HepG2 (cell line): ENCODE data around the gene GNAI2. TPM values are rescaled to one million over a fixed set of nuclear protein-coding genes. Genes with fewer than 3 reads are reported as not detected.

Experiments
- ATAC-seq: fragments of 200-7000 bp; cut with Tn5 transposase; 3 replicates; pipeline ENCODE4 v1.9.1; 2020; ENCODE audit warnings: mild to moderate bottlenecking, moderate library complexity
- BruUV-seq: library from RNA; stranded (reverse); fragments of 400-500 nt; replicated peaks from 2 replicates; lab custom pipeline; 2021; lab: Mats Ljungman, UMichigan
- CTCF ChIA-PET: fragments of 300-600 bp; formaldehyde crosslinking; extraction: SDS; loops from one replicate; lab custom pipeline; 2021; ENCODE audit warnings: low total read pairs, inconsistent platforms, low intra/inter-chr PET ratio; lab: Yijun Ruan, JAX
- POLR2A ChIA-PET: fragments of 350-600 bp; sonication (Branson Sonifier 250); formaldehyde crosslinking; loops from one replicate; lab custom pipeline; 2020; ENCODE audit warnings: antibody characterized with exemption, inconsistent platforms; lab: Yijun Ruan, JAX
- DNase-seq: peaks from one replicate; pipeline ENCODE4 v3.0.0-alpha.2; 2015; ENCODE audit warnings: low spot score
- FAIRE-seq: peaks from 3 replicates; lab custom pipeline; 2011; peaks lifted over from hg19 to GRCh38; lab: Jason Lieb, UNC
- H2AFZ ChIP-seq: one replicate; pipeline ENCODE4 v1.6.1; 2011; ENCODE audit warnings: low read length, inconsistent platforms
- H3K27ac ChIP-seq: fragments of 300-600 bp; 3 replicates; pipeline ENCODE4 v1.8.0; 2011; ENCODE audit warnings: mixed run types, mild to moderate bottlenecking, mixed read lengths, low read length, inconsistent platforms; ENCODE audit not compliant: insufficient read depth; ENCODE audit errors: extremely low read length
- H3K27me3 ChIP-seq, 2 experiments: fragments of 200-600 bp in 1 of 2; 2 replicates in 1 of 2; 3 replicates in 1 of 2; pipeline versions ENCODE4 v1.6.0 to v1.8.0; 2011; ENCODE audit warnings: low read length in 2 of 2, mild to moderate bottlenecking in 2 of 2, moderate library complexity in 2 of 2, inconsistent platforms in 1 of 2; ENCODE audit not compliant: insufficient read depth in 2 of 2, control insufficient read depth in 1 of 2
- H3K36me3 ChIP-seq, 2 experiments: fragments of 200-600 bp in 1 of 2; replicated peaks in 1 of 2; 2 replicates in 1 of 2; 3 replicates in 1 of 2; pipeline versions ENCODE4 v1.5.1 to v1.8.0; 2011; ENCODE audit warnings: low read length in 2 of 2, inconsistent platforms in 1 of 2; ENCODE audit not compliant: insufficient read depth in 2 of 2, control insufficient read depth in 1 of 2
- H3K4me1 ChIP-seq: 2 replicates; pipeline ENCODE4 v1.5.1; 2012; ENCODE audit warnings: low read length, inconsistent platforms; ENCODE audit not compliant: insufficient read depth
- H3K4me2 ChIP-seq: 2 replicates; pipeline ENCODE4 v1.6.0; 2011; ENCODE audit warnings: low read depth, low read length, inconsistent platforms
- H3K4me3 ChIP-seq, 3 experiments: fragments of 200-600 bp in 1 of 3; sonication (generic), shearing (Covaris generic) in 1 of 3; replicated peaks in 1 of 3; 2 replicates each; pipeline ENCODE4 v1.5.1; 2011 to 2016; ENCODE audit warnings: low read length in 3 of 3, inconsistent platforms in 2 of 3, low read depth in 2 of 3, mild to moderate bottlenecking in 2 of 3, control low read depth in 1 of 3, mixed read lengths in 1 of 3; ENCODE audit not compliant: insufficient read depth in 1 of 3
- H3K79me2 ChIP-seq: one replicate; pipeline ENCODE4 v1.6.1; 2011; ENCODE audit warnings: low read length, inconsistent platforms; ENCODE audit not compliant: insufficient read depth
- H3K9ac ChIP-seq: 2 replicates; pipeline ENCODE4 v1.6.0; 2011; ENCODE audit warnings: mild to moderate bottlenecking, low read depth, low read length, inconsistent platforms; ENCODE audit not compliant: insufficient read depth
- H3K9me3 ChIP-seq: 2 replicates; pipeline ENCODE4 v1.5.1; 2012; ENCODE audit warnings: mild to moderate bottlenecking, low read length
- H4K20me1 ChIP-seq: 2 replicates; pipeline ENCODE4 v1.6.0; 2011; ENCODE audit warnings: inconsistent platforms, mild to moderate bottlenecking, low read length, moderate library complexity; ENCODE audit not compliant: insufficient read depth
- ATF1 ChIP-seq: IDR thresholded peaks from 2 replicates; pipeline ENCODE4 v1.6.1; 2016; ENCODE audit warnings: mild to moderate bottlenecking, control low read depth
- CBX1 ChIP-seq: IDR thresholded peaks from one replicate; pipeline ENCODE4 v1.6.1; 2016; ENCODE audit warnings: antibody characterized with exemption, low read depth
- HCFC1 ChIP-seq: fragments of 150-350 bp; IDR thresholded peaks from 2 replicates; pipeline ENCODE4 v1.6.1; 2014; ENCODE audit warnings: low read depth, low read length
- HHEX ChIP-seq: IDR thresholded peaks from 2 replicates; pipeline ENCODE4 v1.6.1; 2016; ENCODE audit warnings: control low read depth
- IKZF1 ChIP-seq: fragments of 450-650 bp; IDR thresholded peaks from 2 replicates; pipeline ENCODE4 v1.7.1; 2016
- JARID2 ChIP-seq: sonication (generic); formaldehyde crosslinking; IDR thresholded peaks from 2 replicates; pipeline ENCODE4 v1.8.1; 2023; ENCODE audit warnings: missing genetic modification reagents, inconsistent platforms; ENCODE audit not compliant: insufficient replicate concordance
- KDM6A ChIP-seq: IDR thresholded peaks from 2 replicates; pipeline ENCODE4 v1.6.1; 2016; ENCODE audit warnings: low read depth
- MATR3 ChIP-seq: sonication (generic); formaldehyde crosslinking; IDR thresholded peaks from 2 replicates; pipeline ENCODE4 v1.4.0; 2020; ENCODE audit warnings: missing genetic modification reagents
- MAZ ChIP-seq, 2 experiments: sonication (generic) in 1 of 2; formaldehyde crosslinking in 1 of 2; IDR thresholded peaks; 2 replicates each; pipeline versions ENCODE4 v1.5.0 to v1.6.1; 2012 to 2020; ENCODE audit warnings: low read depth in 2 of 2, mild to moderate bottlenecking in 2 of 2, borderline replicate concordance in 1 of 2, improper control_type of control experiment in 1 of 2, low read length in 1 of 2, missing genetic modification reagents in 1 of 2, moderate library complexity in 1 of 2
- MTA1 ChIP-seq: sonication (generic); formaldehyde crosslinking; IDR thresholded peaks from 2 replicates; pipeline ENCODE4 v1.4.0; 2020; ENCODE audit warnings: missing genetic modification reagents, mild to moderate bottlenecking, borderline replicate concordance
- NRL ChIP-seq: sonication (generic); formaldehyde crosslinking; IDR thresholded peaks from 2 replicates; pipeline ENCODE4 v1.5.0; 2020; ENCODE audit warnings: missing genetic modification reagents, mild to moderate bottlenecking, moderate library complexity, borderline replicate concordance
- SRSF4 ChIP-seq: fragments of 200-400 bp; formaldehyde crosslinking; IDR thresholded peaks from one replicate; pipeline ENCODE4 v1.6.1; 2018; ENCODE audit warnings: mild to moderate bottlenecking, low read depth, low read length, moderate library complexity; ENCODE audit not compliant: poor library complexity, severe bottlenecking
- SSRP1 ChIP-seq: IDR thresholded peaks from 2 replicates; pipeline ENCODE4 v1.6.1; 2016; ENCODE audit warnings: control low read depth
- TGIF2 ChIP-seq: IDR thresholded peaks from 2 replicates; pipeline ENCODE4 v1.6.1; 2016; ENCODE audit warnings: control low read depth, missing compliant biosample characterization
- WGBS: methylation state at CpG from one replicate; pipeline ENCODE4 v1.1.6; 2017; ENCODE audit warnings: low lambda C conversion rate; 5-methylcytosine and 5-hydroxymethylcytosine counted together
- in situ Hi-C: cut with HindIII; loops from 2 replicates; pipeline ENCODE4 v1.10.0; 2017; ENCODE audit warnings: low pct_unique_long_range_greater_than_20kb; ENCODE audit not compliant: extremely low pct_ligation_motif_present
- intact Hi-C: fragments of 100-400 bp; cut with micrococcal nuclease; formaldehyde crosslinking; loops from one replicate; pipeline ENCODE4 v1.10.0; 2022; ENCODE audit not compliant: unreplicated experiment
- polyA plus RNA-seq, 8 experiments: library from polyadenylated mRNA; depleted of rRNA in 3 of 8; stranded (reverse) in 7 of 8; unstranded in 1 of 8; fragments of >200 nt; fragmentation: Illumina TruSeq in 4 of 8; extraction: Trizol in 4 of 8; gene quantifications; 2 replicates each; pipeline versions ENCODE4 v1.2.1 to v1.2.3, GENCODE V29; 2011 to 2016; ENCODE audit warnings: low read depth in 4 of 8, missing spikeins in 1 of 8, mixed read lengths in 1 of 8; ENCODE audit not compliant: insufficient read depth in 1 of 8
- total RNA-seq, 5 experiments: library from RNA; depleted of rRNA; stranded (reverse); fragments of >200 nt; fragmentation: Illumina TruSeq; extraction: Trizol; gene quantifications; 2 replicates each; pipeline ENCODE4 v1.2.3, GENCODE V29; 2016; ENCODE audit warnings: low read depth in 1 of 5
- TF ChIP-seq, protein P1 (sequence below): sonication (generic); formaldehyde crosslinking; IDR thresholded peaks from 2 replicates; pipeline ENCODE4 v1.4.0; 2020; ENCODE audit warnings: missing genetic modification reagents
- TF ChIP-seq, protein P2 (sequence below): sonication (generic); formaldehyde crosslinking; IDR thresholded peaks from 2 replicates; pipeline ENCODE4 v1.9.0; 2022; ENCODE audit warnings: missing genetic modification reagents, mild to moderate bottlenecking, borderline replicate concordance

The GNAI2 gene
- total and polyA plus RNA-seq, 2 of the 13 experiments (the other 11 are each of a cell fraction or from before 2014, with no cell fraction given) = 51.1 to 66.2 TPM

DNA sequence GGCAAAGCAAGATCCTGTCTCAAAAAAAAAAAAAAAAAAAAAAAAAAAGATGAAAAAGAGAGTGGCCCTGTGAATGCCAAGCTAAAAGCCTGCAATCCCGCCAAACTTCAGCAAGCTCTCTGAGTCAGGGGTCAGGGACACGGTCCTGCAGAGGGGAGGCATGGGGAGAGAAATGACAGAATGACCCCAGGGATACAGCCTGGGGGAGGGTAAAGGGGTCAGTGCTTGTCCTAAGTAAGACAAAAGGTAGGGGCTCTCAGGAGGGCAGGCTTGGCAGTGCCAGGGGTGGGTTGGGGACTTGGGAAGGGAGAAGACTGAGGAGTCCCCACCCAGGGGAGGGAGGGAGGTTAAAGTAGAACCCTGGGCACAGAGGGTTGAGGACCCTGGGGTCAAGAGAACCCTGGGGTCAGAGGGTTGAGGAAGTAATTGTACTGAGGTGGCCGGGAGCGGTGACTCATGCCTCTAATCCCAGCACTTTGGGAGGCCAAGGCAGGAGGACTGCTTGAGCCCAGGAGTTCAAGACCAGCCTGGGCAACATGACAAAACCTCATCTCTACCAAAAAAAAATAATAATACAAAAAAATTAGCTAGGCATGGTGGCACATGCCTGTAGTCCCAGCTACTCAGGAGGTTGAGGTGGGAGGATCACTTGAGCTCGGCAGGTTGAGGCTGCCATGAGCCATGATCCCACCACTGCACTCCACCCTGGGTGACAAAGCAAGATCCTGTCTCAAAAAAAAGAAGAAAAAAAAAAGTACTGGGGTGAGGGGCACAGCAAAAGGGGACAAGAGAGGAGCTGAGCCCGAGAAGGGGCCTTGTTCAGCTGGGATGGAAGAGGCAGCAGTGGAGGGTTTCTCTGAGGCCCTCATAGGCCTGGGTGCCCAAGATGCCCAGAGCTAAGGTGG is 27.7 kb downstream of the GNAI2 start:
- no TSS peak for BruUV-seq
- in situ Hi-C loops = loop anchor here (5.0 kb wide), 1 partner anchor 59 kb away; the partner anchor contains the start of gene HYAL2
- Histone ChIP-seq H3K4me1 (peaks cover 94% of the 10 kb centered on the region), H3K9ac (peak overlapping the region; percentile 79), H3K4me3 (peak overlapping the region; percentile 31 to 69 (median 46); a peak in 5 of 6 replicates), H2AFZ (no peak overlapping the region), H3K4me2 (peak overlapping the region; percentile 89), H3K27ac (peak overlapping the region; percentile 96), H3K79me2 (peaks cover 12% of the 10 kb centered on the region), H3K36me3 (no peaks in the 10 kb centered on the region), H3K27me3 (no peaks in the 10 kb centered on the region), H4K20me1 (no peaks in the 10 kb centered on the region), H3K9me3 (no peaks in the 10 kb centered on the region)
- DNase-seq = peak; percentile 78
- CTCF ChIA-PET = no interaction called here
- POLR2A ChIA-PET = interaction anchor here (0.7 to 8.0 kb wide), 24 partner anchors 7 to 114 kb away, joined by 3 to 155 read pairs (median 7); partner anchors contain the start of genes GNAI2, HYAL1, HYAL2 and HYAL3
- WGBS = 6% methylated on average over 6 of the region's 6 CpGs
- FAIRE-seq = no peak
- intact Hi-C loops = loop anchor here (5.0 kb wide), 1 partner anchor 39 kb away; the partner anchor contains the start of gene HYAL1
- ATAC-seq = no peak
- TF ChIP-seq, protein P1, sequence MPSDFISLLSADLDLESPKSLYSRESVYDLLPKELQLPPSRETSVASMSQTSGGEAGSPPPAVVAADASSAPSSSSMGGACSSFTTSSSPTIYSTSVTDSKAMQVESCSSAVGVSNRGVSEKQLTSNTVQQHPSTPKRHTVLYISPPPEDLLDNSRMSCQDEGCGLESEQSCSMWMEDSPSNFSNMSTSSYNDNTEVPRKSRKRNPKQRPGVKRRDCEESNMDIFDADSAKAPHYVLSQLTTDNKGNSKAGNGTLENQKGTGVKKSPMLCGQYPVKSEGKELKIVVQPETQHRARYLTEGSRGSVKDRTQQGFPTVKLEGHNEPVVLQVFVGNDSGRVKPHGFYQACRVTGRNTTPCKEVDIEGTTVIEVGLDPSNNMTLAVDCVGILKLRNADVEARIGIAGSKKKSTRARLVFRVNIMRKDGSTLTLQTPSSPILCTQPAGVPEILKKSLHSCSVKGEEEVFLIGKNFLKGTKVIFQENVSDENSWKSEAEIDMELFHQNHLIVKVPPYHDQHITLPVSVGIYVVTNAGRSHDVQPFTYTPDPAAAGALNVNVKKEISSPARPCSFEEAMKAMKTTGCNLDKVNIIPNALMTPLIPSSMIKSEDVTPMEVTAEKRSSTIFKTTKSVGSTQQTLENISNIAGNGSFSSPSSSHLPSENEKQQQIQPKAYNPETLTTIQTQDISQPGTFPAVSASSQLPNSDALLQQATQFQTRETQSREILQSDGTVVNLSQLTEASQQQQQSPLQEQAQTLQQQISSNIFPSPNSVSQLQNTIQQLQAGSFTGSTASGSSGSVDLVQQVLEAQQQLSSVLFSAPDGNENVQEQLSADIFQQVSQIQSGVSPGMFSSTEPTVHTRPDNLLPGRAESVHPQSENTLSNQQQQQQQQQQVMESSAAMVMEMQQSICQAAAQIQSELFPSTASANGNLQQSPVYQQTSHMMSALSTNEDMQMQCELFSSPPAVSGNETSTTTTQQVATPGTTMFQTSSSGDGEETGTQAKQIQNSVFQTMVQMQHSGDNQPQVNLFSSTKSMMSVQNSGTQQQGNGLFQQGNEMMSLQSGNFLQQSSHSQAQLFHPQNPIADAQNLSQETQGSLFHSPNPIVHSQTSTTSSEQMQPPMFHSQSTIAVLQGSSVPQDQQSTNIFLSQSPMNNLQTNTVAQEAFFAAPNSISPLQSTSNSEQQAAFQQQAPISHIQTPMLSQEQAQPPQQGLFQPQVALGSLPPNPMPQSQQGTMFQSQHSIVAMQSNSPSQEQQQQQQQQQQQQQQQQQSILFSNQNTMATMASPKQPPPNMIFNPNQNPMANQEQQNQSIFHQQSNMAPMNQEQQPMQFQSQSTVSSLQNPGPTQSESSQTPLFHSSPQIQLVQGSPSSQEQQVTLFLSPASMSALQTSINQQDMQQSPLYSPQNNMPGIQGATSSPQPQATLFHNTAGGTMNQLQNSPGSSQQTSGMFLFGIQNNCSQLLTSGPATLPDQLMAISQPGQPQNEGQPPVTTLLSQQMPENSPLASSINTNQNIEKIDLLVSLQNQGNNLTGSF (CRISPR knock-in tag) = no peak
- TF ChIP-seq TGIF2 = no peak
- TF ChIP-seq MAZ (IDR thresholded peaks at IDR 0.05; ENCODE audit: borderline replicate concordance, low read depth, low read length) = peak; percentile 28; the same call in 1 of the 2 replicates
- no peak for TF ChIP-seq MAZ (CRISPR knock-in tag; IDR thresholded peaks at IDR 0.05; ENCODE audit: low read depth)
- TF ChIP-seq, protein P2, sequence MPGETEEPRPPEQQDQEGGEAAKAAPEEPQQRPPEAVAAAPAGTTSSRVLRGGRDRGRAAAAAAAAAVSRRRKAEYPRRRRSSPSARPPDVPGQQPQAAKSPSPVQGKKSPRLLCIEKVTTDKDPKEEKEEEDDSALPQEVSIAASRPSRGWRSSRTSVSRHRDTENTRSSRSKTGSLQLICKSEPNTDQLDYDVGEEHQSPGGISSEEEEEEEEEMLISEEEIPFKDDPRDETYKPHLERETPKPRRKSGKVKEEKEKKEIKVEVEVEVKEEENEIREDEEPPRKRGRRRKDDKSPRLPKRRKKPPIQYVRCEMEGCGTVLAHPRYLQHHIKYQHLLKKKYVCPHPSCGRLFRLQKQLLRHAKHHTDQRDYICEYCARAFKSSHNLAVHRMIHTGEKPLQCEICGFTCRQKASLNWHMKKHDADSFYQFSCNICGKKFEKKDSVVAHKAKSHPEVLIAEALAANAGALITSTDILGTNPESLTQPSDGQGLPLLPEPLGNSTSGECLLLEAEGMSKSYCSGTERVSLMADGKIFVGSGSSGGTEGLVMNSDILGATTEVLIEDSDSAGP (CRISPR knock-in tag) = no peak
- TF ChIP-seq MTA1 (CRISPR knock-in tag) = no peak
- TF ChIP-seq CBX1 = no peak
- no peak for TF ChIP-seq SSRP1 (CRISPR knock-in tag)
- TF ChIP-seq KDM6A (CRISPR knock-in tag) = no peak
- no peak for TF ChIP-seq JARID2 (CRISPR knock-in tag)
- TF ChIP-seq SRSF4 = no peak
- no peak for TF ChIP-seq NRL (CRISPR knock-in tag)
- TF ChIP-seq HHEX (CRISPR knock-in tag) = no peak
- TF ChIP-seq HCFC1 = no peak
- no peak for TF ChIP-seq MATR3 (CRISPR knock-in tag)
- no peak for TF ChIP-seq IKZF1
- TF ChIP-seq ATF1 = no peak
